RWPE1 (cell line): ENCODE measurements around the gene DCAF11.

Experiments
- CTCF ChIA-PET: fragments of 350-600 bp; sonication (Branson Sonifier 250); formaldehyde crosslinking; extraction: SDS; loops from one replicate; lab custom pipeline; 2021; lab: Yijun Ruan, JAX
- POLR2A ChIA-PET: fragments of 400-600 bp; formaldehyde crosslinking; extraction: SDS; loops from one replicate; lab custom pipeline; 2020; ENCODE audit warnings: antibody characterized with exemption; ENCODE audit not compliant: low non-redundant PET; lab: Yijun Ruan, JAX
- DNase-seq: peaks from one replicate; pipeline ENCODE4 v3.0.0; 2012; ENCODE audit warnings: low spot score
- H3K27ac ChIP-seq: fragments of 450-650 bp; 2 replicates; pipeline ENCODE4 v1.5.1; 2017
- CTCF ChIP-seq: fragments of 450-650 bp; conservative IDR thresholded peaks from 2 replicates; pipeline ENCODE4 v1.5.1; 2017; ENCODE audit warnings: low read depth, mild to moderate bottlenecking

The DCAF11 gene

GRCh38 chr14:24093901-24094840 lies 20.4 kb upstream of the DCAF11 start, which contains the start of gene PCK2:
Gene PCK2 (plus strand): TSS chr14:24094311. CDS start chr14:24094406, 95 bp downstream.
- H3K27ac ChIP-seq: peak within 1 kb of the TSS; percentile 88
- no peak for TF ChIP-seq CTCF
- ChIA-PET POLR2A (interaction anchor here (0.6 to 1.4 kb wide), 6 partner anchors 15 to 539 kb away, joined by 3 to 5 read pairs (median 4); partner anchors contain the start of genes DCAF11 and EMC9), CTCF (interaction anchor here (0.6 to 6.1 kb wide), 5 partner anchors 15 to 271 kb away, joined by 3 to 51 read pairs (median 4); no protein-coding TSS in a partner anchor)
- DNase-seq: peak; percentile 97

- no peak for TF ChIP-seq CTCF
- peak overlapping the region; percentile 88 for H3K27ac ChIP-seq
- no peak for DNase-seq
- POLR2A ChIA-PET: interaction anchor here (0.6 to 1.4 kb wide), 5 partner anchors 14 to 540 kb away, joined by 3 to 5 read pairs (median 4); no protein-coding TSS in a partner anchor
- CTCF ChIA-PET: interaction anchor here (1.3 to 6.1 kb wide), 2 partner anchors 14 to 37 kb away, joined by 5 to 51 read pairs; no protein-coding TSS in a partner anchor
These were observed 19.7 kb upstream of the DCAF11 start for GRCh38 chr14:24094841-24095270.

DNA sequence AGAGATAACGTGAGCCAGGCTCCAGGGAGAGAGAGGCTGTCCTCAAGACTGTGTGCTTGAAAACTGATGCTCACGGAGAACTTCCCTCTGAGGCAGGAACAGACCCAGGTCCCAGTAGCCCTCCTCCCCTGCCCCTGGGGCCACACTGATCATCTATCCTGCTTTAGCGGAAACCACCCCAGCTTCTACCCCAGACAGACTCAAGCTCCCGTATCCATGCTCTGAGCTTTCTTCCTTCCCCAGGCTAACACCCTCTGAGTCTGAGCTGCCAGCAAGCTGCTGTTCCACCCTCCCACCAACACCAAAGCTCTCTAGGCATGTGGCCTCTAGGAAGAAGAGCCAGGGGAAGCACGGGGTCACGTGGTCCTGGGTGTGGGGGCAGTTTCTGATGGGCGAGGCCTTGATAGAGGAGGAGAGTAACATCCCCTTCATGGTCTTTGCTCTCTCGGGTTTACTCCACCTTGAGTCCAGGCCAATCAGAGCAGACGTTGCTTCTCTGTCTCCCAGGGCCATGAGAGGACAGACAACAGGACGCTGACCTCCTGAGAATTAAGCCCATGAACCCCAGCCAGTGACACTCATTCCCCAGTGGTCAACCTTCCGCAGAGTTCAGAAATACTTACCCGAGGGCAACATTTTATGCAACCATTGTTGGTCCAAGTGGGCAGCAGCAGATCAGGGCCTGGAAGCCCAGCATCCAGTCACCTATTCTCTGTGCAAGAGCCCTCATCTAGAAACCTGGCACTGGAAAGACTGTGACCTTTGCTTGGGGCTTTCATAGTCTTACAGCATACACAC lies 19.1 kb upstream of the DCAF11 start:
- peak overlapping the region; percentile 88 for H3K27ac ChIP-seq
- no peak for TF ChIP-seq CTCF
- CTCF ChIA-PET: interaction anchor here (1.3 to 6.1 kb wide), 2 partner anchors 13 to 38 kb away, joined by 5 to 51 read pairs; no protein-coding TSS in a partner anchor
- POLR2A ChIA-PET: interaction anchor here (0.6 to 0.7 kb wide), 3 partner anchors 20 to 541 kb away, joined by 3 to 5 read pairs (median 4); no protein-coding TSS in a partner anchor
- DNase-seq: no peak

GRCh38 chr14:24096545-24097181 lies 17.9 kb upstream of the DCAF11 start:
- POLR2A ChIA-PET: interaction anchor here (0.7 kb wide), 2 partner anchors 12 to 202 kb away, joined by 3 to 5 read pairs; no protein-coding TSS in a partner anchor
- DNase-seq: no peak
- CTCF ChIA-PET: interaction anchor here (1.4 kb wide), 1 partner anchor 12 kb away, joined by 4 read pairs; no protein-coding TSS in a partner anchor
- H3K27ac ChIP-seq: peak overlapping the region; percentile 88
- no peak for TF ChIP-seq CTCF

DNA sequence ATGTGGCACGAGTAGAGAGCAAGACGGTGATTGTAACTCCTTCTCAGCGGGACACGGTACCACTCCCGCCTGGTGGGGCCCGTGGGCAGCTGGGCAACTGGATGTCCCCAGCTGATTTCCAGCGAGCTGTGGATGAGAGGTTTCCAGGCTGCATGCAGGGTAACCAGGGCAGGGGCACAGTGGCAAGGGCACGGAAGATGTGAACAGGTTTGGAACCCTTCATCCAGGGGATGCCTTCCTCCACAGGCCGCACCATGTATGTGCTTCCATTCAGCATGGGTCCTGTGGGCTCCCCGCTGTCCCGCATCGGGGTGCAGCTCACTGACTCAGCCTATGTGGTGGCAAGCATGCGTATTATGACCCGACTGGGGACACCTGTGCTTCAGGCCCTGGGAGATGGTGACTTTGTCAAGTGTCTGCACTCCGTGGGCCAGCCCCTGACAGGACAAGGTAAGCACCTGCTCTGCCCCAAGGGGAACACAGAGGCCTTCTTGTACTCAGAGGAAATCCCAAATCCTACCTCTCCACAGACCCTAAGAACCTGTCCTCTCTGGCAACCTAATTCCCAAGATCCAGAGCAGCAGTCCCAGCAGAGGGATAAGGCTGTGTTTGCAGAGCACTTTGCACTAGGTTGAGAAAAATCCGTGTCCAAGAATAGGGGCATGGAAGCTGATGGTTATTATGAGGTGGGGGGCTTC lies 16.2 kb upstream of the DCAF11 start:
- H3K27ac ChIP-seq: 0 out of 2 replicates have a peak overlapping the region, but pooled peaks have one; percentile 6
- POLR2A ChIA-PET: no interaction called here
- DNase-seq: no peak
- no peak for TF ChIP-seq CTCF
- CTCF ChIA-PET: interaction anchor here (1.4 kb wide), 1 partner anchor 10 kb away, joined by 4 read pairs; no protein-coding TSS in a partner anchor
